NCI-H187 treated with DMSO at 0.1 percent for 48 hours (cell line): ENCODE data around the gene GGA1.

ENCODE experiments used
- DNase-seq: peaks from one replicate; lab custom pipeline; 2025; lab: John Stamatoyannopoulos, UW

GGA1 gene

DNA sequence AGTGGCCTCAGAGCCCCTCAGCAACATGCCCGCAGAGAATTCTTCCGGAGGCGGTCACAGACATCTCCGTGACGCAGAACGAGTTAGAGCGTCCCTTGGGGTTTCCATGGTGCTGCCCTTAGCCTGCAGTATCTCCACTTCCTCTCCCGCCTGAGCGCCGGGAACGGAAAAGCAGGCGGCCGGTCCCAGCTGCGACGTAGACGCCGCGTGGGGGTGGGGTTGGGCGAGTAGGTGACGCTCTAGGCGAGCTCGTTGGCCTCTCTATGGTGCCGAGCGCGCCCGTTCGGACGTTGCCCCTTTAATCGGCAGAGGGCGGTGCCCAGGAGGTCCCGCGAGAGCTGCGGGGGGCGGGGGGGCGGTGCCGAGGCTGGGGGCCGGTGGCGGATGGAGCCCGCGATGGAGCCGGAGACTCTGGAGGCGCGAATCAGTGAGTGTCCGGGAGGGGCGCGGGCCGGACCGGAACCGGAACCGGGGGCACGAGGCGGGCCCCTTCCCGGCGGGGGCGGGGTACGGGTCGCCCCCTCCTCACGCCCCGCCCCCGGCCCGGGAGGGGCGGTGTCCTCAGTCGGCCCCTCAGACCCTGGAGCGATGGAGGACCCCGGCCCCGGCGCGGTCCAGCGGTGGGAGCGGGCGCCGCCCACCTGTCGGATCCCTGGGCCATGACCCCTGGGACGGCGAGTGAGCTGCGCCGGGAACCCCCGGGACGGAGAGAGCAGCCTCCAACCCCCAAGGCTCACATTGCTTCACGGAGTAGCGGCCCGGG lies at the start of gene GGA1:
TSS of gene GGA1 (plus strand) at position 358 of the 763 bp plus-strand sequence. CDS start at position 385, 27 bp downstream.
- peak; percentile 46 for DNase-seq

DNA sequence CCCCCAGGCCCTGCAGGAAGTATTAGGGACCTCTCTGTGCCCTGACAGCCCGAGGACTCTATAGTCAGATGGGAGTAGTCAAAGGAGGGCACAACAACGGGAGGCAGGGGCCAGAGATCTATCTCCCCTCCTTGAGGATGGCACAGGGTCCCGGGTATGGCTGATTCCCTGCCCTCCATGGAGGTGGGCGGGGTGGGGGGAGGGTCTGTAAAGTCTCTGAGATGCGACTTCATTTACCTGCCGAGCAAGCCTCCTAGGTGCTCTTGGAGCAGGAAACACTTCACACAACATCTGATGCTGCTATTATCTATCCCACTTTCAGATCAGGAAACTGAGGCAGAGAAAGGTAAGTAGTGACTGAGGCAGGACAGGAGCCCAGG lies 49.1 kb upstream of the GGA1 start:
- no peak for DNase-seq

DNA sequence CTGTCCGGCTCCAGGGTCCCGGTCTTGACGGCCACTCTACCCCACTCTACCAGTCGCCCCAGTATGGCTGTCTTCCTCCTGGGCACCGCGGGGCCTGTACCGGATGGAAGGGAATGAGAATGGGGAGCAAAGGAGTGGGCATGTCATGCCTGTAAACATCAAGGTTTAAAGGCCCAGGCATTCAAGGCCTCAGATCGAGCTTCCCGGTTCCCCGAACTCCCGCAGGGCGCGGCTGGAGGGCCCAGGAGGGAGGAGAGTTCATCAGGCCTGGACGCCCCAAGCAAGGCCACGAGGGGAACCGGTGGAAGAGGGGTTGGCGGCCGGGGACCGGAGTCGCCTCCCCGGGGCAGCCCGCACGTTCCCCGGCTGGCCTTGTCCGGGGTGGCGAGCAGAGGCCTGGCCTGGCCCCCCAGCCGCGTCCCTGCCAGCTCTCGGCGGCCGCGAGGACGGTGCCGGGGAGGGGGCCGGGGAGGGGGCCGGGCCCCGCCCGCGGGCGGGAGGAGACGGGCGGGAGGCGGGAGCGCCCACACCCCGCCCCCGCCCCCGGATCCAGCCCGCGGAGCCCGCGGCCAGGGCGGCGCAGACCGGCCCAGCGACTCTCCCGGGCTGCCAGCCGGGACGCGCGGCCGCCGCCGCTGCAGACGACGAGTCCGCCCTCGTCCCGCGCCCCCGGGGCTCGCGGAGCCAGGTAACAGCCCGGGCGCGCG lies 48.6 kb upstream of the GGA1 start, which contains the start of gene CDC42EP1:
TSS of gene CDC42EP1 (plus strand) at position 580 of the 707 bp plus-strand sequence. CDS start 5,870 bp downstream, outside the sequence.
- no peak for DNase-seq

DNA sequence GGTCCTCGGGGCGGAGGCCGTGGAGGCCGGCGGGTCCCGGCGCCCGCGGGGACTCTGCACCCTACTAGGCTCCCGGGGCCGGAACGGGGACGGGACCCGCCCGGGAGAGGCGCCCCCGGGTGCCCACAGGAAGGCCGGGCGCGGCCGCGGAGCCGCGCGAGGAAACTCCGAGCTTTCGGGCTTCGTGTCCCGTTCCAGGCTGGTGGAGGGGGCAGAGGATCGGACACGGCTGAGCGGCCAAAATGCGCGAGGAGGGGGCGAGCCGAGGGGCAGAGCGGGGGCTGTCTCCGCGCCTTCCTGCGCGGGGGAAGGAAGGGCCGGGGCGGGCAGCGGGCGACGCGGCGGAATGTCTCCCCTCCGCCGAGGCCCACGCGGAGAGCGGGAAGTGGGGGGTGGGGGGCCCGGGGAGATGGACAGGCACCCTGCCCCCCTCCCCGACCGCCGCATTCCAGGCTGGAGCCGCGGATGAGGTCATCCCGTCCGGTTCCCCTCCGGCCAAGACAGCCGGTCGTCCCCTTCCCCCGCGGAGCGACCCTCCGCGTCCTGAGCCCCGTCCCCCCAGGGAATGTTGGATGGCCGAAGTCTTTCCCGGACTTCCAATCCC lies 47.9 kb upstream of the GGA1 start:
- no peak for DNase-seq

DNA sequence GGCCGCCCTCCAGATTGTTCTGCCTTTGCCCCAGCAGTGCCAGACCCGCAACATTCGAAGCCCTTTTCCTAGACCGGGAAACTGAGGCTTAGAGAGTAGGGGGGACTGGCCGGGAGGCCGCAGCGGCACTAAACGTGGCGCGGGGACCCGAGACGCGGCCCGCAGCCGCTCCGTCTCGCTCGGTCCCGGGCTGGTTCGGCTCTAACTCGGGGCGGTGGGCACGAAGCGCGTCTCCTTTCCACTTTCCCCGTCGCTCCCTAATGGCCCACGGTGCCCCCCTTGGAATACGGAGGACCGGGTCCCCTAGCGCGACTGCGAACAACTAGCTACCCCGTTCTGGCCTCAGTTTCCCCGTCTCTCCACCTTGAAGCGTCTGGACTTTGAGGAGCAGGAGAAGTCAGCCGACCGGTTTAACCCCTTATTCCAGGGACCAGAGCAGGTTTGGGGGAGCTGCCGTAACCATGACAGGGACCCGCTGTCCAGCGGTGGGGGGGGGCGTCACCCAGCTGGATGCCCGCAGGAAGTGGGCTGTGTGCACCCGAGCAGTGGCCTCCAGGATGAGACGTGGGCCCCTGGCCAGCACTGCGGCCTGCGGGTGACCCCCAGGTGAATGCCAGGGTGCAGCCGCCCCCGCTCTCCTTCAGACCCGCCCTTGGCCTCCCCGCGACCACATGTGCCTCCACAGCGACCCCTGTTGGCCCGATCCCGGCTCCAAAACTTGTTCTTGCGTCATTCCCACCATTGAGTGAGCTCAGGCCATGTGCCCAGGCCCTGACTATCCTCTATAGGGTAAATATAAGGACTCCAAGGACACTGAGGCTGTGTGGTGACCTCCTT lies 47.2 kb upstream of the GGA1 start:
- DNase-seq: no peak

GRCh38 chr22:37562049-37562875 lies 46.4 kb upstream of the GGA1 start:
- DNase-seq: no peak

- no peak for DNase-seq
These were observed 45.2 kb upstream of the GGA1 start for GRCh38 chr22:37563153-37564081.

GRCh38 chr22:37564111-37564711 lies 44.4 kb upstream of the GGA1 start:
- DNase-seq: no peak

DNA sequence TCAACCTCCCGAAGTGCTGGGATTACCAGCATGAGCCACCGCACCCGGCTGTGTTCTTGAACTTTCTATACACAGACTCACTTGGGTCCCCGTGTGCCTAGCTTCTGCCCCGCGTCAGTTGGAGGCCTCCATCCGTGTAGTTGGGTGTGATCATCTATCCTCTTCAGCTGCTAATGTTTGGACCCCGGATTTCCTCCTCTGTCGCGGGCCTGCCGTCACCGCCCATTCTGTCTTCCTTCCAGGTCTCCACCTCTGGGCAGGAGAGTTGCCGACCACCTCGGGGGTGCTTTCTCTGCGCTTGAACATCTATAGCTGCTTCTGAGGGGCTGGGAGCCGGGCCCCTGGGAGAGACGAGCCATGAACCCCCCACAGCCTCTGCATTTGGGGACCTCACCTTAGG lies 42.8 kb upstream of the GGA1 start:
- DNase-seq: no peak

DNA sequence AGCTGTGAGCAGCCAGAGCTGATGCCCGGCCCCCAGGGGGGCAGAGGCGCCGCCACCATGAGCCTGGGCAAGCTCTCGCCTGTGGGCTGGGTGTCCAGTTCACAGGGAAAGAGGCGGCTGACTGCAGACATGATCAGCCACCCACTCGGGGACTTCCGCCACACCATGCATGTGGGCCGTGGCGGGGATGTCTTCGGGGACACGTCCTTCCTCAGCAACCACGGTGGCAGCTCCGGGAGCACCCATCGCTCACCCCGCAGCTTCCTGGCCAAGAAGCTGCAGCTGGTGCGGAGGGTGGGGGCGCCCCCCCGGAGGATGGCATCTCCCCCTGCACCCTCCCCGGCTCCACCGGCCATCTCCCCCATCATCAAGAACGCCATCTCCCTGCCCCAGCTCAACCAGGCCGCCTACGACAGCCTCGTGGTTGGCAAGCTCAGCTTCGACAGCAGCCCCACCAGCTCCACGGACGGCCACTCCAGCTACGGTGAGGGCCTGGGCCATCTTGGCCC lies 42.3 kb upstream of the GGA1 start:
- no peak for DNase-seq

DNA sequence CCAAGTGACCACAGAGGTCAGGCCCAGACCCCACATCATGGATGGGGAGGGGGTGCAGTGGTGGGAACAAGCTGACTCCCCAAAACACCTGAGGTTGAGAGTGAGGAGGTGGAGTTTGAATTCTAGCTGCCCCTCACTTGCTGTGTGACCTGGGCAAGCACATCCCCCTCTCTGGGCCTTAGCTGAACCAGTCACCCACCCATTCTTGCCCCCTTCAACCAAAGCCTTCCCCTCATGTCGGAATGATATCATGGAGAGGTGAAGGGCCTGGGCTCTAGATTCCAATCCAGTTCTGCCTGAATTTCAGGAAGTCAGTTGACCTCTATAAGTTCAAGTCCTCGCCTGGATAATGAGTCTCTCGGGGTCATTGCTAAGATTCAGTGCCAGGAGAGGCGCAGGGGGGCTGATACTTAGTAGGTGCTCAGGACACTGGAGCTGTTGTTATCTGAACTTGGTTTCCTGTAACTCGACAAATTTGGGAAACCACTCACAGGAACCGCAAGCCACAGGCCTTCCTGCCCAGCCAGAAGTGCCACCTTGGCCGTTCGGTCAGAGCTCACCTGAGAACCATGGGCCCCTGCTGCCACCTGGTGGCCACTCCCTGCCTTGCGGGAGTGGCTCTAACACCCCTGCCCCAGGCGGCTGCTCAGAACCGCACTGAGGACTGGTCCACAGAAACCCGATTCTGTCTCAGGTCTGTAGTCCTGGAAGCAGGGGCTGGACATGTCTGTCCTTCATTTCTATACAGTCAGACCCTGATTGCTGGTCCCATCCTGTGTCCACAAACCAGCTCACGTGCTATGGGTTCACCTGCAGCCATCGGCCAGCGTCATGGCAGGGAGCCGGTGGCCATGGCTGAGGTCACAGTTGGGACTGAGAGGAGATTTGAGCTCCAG lies 41.5 kb upstream of the GGA1 start:
- DNase-seq: no peak

GRCh38 chr22:37568012-37568411 lies 40.6 kb upstream of the GGA1 start:
- DNase-seq: no peak

DNA sequence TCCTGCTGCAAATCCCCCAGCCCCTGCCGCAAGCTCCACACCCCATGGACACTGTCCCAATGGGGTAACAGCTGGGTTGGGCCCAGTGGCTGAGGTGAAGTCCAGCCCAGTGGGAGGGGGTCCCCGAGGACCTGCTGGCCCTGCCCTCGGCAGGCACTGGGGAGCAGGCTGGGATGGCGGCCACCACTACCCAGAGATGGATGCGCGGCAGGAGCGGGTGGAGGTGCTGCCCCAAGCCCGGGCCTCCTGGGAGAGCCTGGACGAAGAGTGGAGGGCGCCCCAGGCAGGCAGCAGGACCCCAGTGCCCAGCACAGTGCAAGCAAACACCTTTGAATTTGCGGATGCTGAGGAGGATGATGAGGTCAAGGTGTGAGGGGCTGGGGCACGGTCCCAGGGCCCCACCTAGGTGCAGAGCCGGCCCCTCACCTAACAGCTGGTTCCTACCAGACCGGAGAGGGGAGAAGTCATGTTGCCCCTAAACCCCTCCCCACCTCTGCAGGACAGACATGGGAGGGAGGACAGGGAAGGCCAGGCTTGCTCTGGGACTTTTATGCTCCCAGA lies 40.1 kb upstream of the GGA1 start:
- DNase-seq: no peak

GRCh38 chr22:37569009-37569920 lies 39.4 kb upstream of the GGA1 start:
- no peak for DNase-seq

DNA sequence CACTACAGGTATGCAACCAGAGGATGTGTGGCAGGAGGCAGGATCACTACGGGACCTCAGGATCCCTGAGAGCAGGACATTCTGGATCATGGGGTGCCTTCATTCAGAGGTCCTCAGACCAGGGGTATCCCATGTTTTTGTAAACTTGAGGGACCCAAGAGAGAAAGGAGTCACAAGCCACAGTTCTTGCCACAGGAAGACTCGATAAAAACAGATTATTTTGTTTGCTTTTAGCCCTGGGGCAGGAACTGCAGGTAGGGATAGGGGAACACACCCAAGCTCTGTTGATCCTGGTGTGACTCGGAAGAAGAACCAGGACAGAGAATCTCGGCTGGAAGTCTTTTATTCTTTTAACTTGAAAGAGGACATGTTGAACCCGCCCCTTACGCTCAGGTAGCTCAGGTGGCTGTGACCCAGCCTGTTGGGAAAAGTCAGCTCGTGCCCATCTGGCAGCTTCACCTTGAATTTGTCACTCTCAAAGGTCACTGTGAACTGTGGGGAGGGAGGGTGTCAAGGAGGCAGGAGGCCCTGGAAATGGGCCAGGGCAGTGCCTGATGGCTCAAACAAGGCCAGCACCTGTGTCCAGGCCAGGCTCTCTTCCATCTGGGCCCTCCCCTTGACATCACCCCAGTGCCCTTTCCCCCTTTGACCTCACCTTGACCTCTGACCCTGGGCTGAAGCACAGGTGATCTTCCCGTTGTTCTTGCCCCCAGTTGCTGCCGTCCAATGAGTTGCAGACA lies 38.5 kb upstream of the GGA1 start:
- no peak for DNase-seq

DNA sequence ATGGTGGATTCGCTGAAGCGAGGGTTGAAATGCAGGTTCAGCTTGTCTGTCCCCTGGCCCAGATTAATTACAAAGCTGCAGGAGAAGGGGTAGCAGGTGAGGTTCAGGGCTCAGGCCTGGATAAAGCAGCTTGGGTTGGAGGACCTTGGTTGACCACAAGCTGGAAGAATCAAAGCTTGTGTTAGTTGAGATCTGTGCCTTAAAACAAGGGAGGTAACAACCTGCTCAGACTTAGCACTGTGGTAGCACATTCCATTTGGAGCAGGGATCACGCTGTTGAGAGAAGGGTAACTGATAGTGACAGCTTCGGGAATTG lies 38.0 kb upstream of the GGA1 start:
- DNase-seq: no peak
